C4-2B (cell line): ENCODE measurements around the gene PPDPF.

ENCODE experiments used
- H3K27ac ChIP-seq: fragments of 450-650 bp; 2 replicates; pipeline ENCODE4 v1.5.1; 2017
- ZFX ChIP-seq: fragments of 450-650 bp; IDR thresholded peaks from 2 replicates; pipeline ENCODE4 v1.6.1; 2017
- TF ChIP-seq, protein P1 (sequence below): fragments of 450-650 bp; conservative IDR thresholded peaks from 2 replicates; pipeline ENCODE4 v1.5.1; 2017; ENCODE audit warnings: mild to moderate bottlenecking

PPDPF gene

GRCh38 chr20:63560856-63561609 lies 40.5 kb downstream of the PPDPF start:
- H3K27ac ChIP-seq = no peak overlapping the region
- no peak for TF ChIP-seq ZFX
- TF ChIP-seq, protein P1, sequence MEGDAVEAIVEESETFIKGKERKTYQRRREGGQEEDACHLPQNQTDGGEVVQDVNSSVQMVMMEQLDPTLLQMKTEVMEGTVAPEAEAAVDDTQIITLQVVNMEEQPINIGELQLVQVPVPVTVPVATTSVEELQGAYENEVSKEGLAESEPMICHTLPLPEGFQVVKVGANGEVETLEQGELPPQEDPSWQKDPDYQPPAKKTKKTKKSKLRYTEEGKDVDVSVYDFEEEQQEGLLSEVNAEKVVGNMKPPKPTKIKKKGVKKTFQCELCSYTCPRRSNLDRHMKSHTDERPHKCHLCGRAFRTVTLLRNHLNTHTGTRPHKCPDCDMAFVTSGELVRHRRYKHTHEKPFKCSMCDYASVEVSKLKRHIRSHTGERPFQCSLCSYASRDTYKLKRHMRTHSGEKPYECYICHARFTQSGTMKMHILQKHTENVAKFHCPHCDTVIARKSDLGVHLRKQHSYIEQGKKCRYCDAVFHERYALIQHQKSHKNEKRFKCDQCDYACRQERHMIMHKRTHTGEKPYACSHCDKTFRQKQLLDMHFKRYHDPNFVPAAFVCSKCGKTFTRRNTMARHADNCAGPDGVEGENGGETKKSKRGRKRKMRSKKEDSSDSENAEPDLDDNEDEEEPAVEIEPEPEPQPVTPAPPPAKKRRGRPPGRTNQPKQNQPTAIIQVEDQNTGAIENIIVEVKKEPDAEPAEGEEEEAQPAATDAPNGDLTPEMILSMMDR = no peak

DNA sequence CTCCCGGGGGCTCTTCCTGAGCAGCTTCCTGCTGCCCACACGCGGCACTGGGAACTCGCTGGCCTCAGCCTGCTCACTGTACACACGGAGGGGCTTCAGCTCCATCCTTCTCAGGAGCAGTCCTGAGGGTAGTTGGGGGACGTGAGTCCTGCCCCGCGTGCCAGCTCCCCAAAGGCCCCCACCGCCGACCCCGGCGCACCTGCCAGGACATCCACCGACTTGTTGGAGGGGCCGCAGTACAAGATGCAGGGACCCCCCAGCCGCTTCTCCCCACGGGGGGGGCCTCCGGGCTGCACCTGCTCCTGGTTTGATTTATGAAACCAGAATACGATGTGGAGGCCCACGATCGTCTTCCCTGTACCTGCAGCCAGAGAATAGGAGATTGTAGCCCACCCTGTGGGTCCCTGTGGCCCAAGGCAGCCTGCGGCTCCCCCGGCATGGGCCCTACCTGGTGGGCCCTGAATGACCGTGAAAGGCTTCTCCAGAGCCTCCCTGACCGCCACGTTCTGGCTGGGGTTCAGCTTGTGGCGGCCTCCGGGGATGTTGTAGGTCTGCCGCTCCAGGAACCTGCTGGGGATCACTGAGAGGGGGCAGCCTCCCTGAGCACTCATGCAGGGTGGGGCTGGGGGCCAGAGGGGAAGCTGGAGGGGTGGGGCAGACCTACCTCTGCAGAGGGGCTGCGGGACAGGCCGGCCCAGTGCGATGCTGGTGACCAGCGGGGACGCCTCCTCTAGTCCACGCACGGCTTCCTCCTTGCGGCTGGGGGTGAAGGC lies 41.2 kb downstream of the PPDPF start:
- TF ChIP-seq, protein P1 = no peak
- TF ChIP-seq ZFX = no peak
- no peak overlapping the region for H3K27ac ChIP-seq

- TF ChIP-seq, protein P1 = no peak
- no peak for TF ChIP-seq ZFX
- H3K27ac ChIP-seq = no peak overlapping the region
Observed at GRCh38 chr20:63562461-63563224, 42.1 kb downstream of the PPDPF start.

DNA sequence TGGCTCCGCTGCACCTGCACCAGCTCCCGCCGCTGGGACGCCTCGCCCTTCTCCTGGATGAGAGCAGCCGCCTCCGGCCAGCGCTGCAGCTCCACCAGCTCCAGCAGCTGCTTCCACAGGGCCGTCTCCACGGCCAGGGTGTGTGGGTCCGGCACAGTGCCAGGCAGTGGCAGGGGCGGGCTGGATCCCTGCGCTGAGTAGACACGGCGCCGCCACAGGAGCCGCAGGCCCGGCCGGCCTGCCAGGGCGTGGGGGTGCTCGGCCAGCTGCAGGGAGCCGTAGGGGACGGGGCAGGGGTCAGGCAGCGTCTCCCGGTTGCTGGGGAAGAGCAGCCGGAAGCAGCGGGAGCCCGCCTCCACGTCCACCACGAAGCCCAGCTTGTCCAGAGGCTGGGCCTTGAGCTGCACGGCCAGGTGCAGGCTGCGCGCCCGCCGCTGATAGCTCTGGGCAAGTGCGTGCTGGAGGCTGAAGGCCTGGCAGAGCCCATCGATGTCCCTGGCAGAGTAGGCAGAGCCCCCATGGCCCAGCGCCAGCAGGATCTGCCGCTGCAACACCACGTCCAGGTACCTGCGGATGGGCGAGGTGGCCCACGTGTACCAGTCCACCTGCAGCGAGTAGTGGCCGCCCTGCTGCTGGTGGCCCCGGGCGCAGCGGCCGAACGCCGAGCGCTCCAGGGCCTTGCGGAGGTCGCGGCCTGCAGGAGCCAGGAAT lies 42.8 kb downstream of the PPDPF start:
- TF ChIP-seq, protein P1 = no peak
- no peak for TF ChIP-seq ZFX

GRCh38 chr20:63564036-63564810 lies 43.7 kb downstream of the PPDPF start:
- H3K27ac ChIP-seq = no peak overlapping the region
- TF ChIP-seq, protein P1 = no peak
- no peak for TF ChIP-seq ZFX

More for the DNA sequence above, 42.8 kb downstream of the PPDPF start:
- no peak overlapping the region for H3K27ac ChIP-seq

DNA sequence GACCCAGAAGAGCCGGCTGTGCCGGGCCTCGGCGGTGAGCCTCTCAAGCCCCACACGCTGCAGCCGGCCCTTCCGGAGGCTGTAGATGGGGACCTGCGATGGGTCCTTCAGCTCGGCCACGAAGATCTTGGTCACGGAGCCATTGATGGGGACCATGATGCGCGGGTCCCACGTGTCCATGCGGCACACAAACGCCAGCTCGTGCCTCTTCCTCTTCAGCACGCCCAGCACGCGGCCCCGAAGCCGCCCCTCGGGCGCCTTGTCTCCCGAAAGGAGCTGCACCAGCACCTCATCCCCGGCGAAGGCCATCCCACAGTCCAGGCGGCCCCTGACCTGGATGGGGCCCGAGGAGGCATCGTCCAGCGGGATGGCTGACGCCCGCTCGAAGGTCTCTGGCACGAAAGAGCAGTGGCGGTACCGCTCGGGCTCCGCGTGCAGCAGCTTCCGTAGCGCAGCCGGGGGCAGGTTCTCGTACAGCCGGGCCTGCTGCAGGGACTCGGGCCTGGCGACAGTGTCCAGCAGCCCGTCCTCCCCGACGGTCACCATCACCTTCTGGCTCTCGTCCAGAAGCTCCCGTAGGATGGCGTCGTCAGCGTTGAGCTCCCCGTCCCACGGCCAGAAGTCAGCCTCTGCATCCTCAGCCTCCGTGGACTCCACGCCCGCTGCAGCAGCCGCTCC lies 44.6 kb downstream of the PPDPF start:
- TF ChIP-seq, protein P1 = no peak
- TF ChIP-seq ZFX = no peak

More for the DNA sequence above, 44.6 kb downstream of the PPDPF start:
- no peak overlapping the region for H3K27ac ChIP-seq
